Activated CD4-positive, CD25-positive, alpha-beta regulatory T cell (primary cell): ENCODE data around the gene PRSS50.

ENCODE experiments used
- DNase-seq, 4 experiments: peaks; one replicate each; lab custom pipeline; 2025; lab: John Stamatoyannopoulos, UW

The PRSS50 gene

DNA sequence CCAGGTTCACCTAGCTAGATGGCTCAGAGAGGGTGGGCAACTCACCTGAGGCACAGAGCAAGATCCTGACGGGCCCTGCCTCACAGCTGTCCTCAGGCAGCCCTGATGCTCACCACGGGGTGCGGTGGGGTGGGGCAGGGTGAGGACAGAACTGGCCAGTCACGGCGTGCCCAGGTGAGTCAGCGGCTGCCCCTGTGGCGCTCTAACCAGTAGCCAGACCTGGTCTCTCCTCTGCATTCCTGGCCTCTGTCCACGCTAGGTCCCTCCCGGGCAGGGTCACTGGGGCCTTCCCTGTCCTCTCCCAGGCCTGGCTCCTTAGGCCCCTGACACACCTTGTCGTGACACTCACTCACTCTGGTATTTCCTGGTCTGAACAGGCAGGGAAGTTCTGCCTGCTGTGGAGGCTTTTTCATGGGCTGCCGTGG is 25.1 kb downstream of the PRSS50 start:
- DNase-seq: no peak

DNA sequence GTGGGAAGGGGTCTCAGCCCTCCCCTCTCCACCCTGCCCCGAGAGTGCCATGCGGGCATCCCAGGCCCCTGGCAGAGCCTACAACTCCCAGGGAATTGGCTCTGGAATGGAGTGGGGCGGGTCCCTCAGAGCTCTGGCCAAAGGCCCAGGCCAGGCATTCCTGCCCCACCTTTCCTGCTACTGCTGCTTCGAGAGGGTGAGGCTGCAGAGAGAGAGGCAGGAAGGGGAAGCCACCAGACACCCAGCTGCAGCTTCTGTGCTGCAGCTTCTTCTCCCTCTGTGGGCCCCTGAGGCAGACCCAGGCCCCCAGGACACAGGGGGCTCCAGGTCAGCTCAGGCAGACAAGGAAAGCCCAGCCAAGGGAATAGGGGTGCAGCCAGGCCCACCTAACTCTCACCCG is 26.9 kb downstream of the PRSS50 start:
- DNase-seq: no peak

DNA sequence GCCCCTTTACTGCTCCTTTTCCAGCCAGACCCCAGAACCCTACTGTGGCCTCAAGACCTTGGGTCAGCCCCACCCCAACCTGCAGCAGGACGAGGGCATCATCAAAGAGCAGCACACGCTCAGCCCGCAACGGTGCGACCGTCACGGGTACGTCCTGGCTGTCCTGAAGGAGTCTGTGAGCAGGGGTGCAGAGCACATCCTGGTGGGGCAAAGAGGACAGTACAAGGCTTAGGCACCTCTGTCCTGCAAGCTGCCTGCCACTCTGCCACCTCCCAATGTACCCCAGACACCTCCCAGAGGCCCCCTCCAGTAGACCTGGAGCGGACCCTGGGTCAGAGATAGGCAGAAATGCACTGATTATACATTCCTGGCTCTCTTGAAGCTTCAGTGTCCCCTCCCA is 32.2 kb downstream of the PRSS50 start:
- no peak for DNase-seq

DNA sequence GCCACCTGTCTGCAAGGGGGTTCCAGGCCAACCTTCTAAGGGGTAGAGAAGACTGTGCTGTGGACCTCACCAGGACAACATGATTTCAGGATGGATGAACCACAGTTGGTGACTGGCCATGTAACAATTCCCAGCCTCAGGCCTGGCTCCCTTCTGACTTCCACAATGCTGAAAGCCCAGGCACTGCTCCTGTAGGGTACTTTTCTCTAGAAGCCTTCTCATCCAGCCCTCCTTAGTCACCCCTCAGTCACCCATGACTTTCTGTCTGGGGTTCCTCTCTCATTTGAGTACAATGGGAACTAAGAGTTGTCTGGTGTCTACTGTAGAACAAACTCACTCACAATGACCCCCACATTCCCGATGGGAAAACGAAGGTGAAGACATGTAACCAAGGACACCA is 32.8 kb downstream of the PRSS50 start:
- DNase-seq: no peak

DNA sequence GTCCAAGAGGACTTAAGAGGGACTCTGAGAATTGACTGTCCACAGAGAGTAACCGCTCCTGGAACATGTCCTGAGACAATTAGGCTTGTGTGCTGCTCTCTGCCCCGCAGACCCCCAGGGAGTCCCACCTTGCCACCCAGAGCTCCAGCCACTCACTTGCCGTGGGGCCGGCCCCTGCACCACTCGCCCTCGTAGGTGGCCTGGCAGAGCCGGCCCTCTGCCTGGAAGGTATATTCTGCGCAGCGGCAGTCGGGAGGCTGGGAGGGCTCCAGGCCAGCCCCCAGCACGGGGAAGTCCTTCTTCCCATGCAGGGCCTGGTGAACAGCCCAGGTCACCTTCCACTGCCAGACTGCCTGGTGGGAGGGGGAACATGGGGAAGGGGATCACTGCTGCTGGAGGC is 34.7 kb downstream of the PRSS50 start:
- no peak for DNase-seq

DNA sequence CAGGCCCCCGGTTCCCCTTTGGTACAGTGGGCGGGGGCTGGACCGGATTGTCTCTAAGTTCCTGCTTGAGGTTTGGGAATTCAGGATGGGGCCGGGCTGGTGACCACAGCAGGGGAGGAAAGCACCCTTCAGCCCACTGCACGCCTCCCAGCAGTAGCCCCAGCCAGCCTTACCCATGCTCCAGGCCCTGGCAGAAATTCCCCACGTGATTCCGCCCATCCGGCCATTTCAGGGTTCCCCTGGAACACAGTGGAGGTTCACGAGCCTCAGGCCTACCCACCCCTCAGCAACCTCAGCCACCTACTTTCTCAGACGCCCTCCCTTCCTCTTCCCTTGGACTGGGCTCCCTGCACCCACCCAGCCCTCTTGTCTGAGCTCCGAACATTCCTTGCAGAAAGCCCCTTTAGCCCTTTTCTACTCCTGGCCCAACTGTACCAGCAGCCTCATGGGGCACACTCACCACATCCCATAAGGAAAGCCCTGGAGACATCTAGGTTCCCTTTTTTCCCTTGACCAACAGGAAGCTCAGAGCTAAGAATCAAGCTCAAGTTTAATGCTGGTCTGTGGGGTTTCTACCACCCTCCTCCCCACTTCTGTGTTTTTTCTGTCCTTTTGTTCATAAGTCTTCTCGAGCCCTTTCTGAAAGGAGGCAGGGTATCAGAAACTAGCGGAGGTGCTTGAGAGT is 35.7 kb downstream of the PRSS50 start:
- no peak for DNase-seq

DNA sequence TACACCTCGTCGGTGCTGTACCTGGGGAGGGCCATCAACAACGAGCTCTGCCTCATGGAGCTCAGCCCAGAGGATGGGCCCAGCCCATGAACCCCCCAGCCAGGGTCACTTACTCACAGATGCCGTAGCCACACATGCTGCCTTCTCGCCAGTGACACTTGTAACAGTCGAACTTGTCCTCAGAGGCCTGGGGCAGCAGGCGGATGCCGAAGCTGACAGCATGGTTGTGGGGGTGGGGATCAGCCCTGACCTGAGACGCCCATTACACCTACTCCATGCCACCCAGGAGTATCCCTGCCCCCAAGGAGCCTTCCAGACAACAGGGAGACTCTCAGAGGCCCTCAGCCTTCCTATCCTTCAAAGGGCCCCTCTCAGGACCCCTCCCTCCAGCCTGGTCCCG is 36.3 kb downstream of the PRSS50 start:
- no peak for DNase-seq

DNA sequence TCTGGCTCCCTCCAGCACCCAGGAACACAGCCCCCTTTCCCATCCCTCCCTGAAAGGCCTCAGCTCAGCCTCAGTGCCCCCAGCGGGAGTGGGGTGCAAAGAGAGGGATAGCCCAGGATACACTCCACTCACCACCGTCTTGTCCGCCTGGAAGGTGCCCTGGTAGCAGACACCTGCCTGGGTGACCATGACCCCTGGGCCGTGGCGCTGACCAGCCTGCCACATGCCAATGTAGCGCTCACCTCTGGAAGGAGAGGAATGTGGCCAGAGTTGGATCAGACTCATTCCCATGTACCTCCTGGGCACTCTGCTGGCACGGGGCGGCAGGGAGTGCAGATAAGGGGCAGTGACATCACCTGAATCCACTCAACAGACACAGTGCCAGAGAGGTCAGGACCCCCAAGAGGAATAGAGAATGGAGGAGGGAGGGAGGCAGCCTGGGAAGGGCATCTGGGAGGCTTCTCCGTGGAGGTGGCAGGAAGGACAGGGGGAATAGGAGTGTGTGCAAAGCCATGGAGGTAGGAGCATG is 37.3 kb downstream of the PRSS50 start:
- no peak for DNase-seq

DNA sequence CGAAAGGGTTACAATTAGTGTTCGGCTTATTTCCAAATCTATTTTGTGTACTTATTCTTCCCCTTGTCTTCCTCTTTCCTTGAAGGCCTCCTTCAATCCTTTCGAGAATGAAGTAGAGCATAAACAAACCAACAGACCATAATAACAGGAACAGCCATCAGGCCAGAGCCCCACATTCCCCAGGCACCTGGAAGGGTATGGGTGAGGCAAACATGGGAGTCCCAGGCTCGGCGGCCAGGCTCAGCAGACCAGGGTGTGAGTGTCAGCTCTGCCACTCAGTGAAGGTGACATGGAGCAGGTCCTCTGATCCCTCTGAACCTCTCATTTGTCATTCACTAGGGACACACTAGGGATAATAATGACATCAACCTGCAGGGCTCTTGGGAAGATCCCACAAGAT is 38.0 kb downstream of the PRSS50 start:
- DNase-seq: no peak

DNA sequence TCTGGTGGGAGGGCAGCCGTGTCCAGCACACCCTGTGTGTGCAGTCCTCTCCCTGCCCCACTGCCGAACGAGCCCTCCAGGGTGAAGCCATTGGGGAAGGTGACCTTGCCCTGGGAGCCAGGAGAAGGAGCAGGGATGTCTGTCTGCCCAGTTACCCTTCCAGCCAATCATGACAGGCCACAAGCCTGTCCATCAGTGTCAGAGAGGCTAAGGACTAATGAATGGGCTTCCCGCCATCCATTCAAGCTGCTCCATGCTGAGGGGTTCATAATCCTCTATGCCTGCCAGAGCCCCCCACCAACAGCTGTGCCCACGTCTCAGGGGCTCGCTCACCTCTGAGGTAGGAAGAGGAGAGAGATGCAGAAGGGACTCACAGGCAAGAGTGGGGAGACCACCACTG is 39.4 kb downstream of the PRSS50 start:
- DNase-seq: no peak

DNA sequence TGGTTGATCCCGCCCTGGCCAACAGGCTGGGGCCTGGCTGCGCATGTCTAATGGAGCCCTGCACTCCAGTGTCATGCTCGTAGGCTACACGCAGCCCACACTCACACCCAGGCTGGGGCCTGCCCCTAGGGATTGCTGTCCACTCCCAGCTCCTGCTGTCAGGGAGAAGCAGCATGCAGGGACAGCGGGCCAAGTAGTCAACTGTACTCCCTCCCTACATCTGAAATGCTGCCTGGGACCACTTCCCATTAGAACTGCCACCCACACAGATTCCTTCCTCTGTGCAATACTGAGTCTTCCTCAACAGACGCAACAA is 40.3 kb downstream of the PRSS50 start:
- no peak for DNase-seq

DNA sequence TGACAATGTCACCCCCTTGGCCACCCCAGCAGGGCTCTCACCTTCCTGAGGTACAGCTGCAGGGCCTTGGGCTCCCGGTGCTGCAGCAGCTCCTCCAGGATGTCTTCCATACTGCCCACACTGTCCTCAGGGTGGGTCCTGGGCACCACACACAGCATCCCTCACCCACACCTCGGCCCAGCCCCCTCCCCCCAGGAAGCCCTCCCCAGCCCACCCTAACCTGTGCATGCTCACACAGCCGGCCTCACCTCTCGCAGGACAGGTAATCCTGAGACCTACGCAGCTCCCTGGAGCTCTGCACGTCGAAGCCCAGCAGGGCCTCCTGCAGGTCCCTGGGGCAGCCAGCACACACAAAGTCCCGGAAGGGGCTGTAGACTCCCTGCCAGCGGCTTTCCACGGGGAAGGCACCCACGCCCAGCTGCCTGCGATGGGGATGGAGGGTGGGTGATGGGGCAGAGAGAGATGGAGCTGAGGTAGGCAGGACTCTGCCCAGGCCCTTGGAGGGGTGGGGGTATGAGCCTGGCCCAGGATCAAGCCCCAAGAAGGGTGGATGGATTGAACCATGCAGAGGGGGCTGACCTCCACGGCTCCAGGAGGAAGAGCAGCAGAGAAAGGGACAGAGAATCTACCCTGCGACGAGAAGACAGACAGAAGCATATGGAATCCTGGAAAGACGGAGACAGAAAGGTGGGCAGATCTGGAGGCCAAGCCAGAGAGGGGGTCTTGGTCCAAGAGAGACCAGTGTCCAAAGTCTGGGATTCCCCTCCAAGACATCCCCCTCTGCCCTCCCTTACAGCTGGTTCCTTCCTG is 40.9 kb downstream of the PRSS50 start:
- no peak for DNase-seq

DNA sequence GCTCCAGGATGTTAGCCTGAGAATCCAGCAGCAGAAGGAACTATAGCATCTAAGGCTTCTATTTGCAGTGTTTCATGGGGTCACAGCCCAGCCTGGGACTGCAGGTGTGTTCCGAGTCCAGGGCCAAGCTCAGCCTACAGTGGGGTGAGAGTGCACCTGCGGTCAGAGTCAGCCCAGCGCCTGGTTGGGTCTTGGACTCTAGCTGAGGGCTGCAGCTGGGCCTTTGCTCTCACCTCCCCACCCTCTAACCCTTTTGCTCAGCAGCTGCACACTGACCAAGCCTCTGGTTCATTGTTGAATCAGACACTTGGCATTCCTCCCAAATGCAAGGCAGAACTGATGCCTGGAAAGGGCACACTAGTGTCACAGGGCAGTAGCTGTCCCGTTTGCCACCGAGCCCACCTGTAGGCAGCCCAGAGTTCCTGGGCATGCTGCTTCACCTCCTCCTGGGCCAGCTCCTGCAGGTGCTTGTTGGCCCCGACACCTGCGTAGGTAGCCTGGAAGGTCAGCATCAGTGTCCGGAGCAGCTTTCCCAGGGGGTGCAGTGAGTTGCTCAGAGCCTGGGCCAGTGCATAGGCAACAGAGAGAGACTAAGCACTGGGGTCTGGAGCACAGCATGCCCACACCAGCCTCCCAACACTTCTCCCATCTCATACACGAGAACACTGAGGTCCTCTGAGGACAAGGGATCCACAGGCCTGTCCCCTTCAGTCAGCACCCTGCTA is 41.7 kb downstream of the PRSS50 start:
- no peak for DNase-seq

DNA sequence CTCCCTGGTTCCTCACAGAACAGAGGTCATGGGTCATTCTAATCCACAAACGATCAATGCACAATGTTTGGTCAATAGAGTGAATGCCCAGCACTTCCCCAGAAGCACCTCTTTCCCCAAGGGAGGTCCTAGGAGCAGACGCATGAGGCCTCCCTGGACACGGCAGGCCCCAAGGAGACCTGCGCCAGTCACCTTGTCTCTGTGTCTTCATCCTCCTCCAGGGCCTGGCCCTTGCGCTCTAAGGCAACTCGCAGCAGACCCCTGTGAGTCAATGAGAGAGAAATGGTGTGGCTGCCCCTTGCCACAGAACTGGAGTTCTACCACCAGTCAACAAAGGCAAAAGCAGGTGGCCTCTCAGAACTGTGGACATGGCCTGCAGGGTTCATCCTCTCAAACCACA is 42.2 kb downstream of the PRSS50 start:
- no peak for DNase-seq

DNA sequence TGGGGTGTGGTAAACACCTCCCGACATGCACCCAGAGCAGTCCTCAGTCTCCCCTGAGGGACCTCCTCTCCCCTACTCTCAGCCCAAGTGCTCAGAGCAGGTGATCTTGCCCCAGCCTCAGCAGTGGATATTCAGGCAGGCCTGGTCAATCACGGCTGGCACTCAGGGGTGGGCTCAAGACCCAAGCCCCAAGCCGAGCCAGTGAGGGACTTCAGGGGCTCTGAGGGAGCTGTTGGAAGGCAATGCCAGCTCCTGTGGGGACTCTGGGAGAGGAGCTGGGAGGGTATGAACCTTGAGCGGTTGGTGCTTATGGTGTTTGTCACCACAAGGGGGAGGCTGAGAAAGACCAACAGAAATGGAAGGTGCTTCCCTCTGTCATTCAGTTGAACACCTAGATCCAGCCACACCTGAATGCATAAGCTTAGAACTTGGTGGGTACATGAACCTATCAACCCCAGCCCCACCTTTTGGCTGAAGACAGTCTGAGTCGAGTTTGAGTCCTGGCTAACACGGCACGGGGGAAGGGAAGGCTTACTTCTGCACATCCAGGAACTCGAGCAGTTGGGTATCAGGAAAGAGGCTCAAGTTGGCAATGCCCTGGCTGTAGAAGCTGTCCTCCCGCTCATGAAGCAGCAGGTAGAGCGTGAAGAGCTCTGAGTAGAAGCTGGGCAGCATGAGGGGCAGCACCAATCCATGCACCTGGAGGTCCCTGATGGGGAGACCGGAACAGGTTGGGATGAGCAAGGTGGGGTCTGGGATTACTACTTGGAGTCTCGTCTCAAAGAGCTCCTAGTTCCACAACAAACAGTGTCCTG is 43.4 kb downstream of the PRSS50 start:
- DNase-seq: no peak

DNA sequence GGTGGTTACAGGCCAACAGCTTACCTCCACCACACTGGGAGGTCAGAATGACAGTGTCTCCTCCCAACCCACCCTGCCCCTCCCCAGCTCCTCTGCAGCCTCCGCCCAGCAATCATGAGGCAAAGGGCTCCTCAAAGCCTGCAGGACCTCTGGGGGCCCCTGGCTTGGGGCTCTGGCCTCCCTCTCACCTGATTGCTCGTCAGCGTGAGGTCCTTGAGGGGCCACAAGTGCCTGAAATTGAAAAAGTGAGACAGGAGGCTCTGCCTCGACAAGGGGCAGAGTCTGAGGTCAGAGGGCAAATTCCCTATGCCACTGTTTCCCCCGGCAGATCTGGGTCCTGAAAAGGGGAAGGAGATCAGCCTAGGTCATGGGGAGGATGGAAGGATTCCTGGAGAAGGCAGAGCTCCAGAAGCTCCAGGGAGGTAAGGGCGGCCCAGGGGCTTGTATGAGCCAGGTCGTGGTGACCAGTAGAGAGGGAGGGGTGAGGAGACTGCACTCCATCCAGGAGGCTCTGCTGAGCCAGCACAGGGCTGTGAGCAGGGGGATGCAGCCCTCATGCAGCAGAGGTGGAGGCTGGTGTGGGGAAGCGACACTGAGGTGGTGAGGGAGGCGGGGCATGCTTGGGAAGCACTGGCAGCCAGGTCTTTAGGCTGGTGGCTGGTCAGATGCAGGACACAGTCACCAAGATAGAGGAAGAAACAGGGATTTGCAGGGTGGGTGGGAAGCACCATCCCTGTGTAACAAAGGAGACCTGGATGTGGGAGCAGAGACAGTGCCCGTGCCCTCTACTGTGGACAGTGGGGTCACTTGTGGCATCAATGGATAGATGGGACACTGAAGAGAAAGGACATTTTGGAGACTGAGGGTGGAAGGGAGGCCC is 44.3 kb downstream of the PRSS50 start:
- no peak for DNase-seq

DNA sequence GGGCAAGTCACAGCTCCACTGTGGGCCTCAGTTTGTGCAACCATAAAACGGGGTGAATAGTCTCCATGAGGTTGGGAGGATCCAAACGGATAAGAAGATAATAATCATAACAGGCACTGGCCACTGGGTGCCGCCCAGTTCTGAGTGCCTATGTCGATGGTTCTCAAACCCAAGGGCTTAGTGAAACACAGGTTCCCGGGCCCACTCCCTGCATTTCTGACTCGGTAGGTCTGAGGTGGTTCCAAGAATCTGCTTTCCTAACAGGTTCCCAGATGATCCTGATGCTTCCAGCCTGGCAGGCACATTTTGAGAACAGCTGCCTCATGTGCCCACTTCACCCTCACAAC is 45.3 kb downstream of the PRSS50 start:
- DNase-seq: no peak

DNA sequence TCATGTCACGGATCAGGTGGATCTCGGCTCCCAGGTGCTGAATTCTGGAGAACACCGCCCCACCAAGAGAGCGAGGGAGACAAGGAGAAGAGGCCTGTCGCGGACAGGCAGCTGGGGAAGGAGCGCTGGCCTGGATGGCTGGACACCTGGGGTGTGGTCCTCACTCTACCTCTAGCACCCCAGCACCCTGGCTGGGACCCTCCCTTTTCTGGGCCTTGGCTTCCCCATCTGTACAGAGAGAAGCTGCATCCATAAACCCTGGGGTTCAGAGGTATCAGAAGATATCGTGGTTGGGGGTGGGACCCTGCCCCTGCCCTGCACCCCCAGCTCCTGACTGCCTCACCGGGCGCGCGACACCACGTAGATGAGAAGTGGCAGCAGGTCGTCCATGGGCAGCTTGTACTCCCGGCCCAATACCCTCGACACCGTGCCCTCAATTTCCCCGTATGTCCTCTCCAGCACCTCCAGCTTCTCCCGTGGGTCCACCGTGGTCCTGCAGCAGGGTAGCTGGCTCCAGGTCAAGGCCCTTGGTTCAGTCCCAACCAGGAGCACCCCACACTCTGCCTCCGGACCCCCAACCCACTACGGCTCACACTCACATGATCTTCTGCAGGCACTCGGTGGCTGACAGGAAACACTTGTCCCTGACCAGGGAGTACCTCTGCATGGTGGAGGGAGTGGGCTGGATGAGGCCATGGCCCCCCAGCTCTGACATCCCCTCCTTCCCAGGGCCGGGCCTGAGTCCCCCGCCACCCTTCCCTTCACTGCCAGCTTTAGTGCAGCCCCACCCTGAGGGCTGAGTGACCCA is 45.9 kb downstream of the PRSS50 start:
- no peak for DNase-seq

DNA sequence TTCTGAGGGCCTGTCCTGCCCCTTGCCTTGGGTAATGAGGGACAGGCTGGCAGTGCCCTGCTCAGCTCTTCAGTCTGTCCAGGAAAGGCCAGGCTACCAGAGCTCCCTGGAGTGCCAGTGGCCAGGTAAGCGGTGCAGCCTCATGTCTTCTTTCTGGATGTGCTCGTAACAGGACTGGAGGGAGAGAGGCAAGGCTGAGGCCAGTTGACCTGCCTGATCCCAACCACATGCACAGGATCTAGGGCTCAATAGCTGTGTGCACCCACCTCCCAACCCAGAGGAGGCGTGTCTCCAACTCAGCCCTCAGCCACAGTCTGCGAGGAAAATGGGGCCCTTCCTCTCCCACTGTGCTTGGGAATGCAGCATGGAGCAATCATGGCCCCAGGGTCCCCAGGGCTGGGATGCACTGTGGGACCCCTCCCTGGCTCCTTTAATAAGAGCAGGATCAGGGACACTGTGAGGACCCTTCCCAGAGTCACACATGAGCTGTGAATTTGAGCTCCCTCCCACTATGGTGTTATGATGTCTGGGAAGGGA is 46.7 kb downstream of the PRSS50 start:
- DNase-seq: no peak
